IMR-90 (cell line): ENCODE results near the gene LIN37. TPM values are rescaled to one million over a fixed set of nuclear protein-coding genes. Genes with fewer than 3 reads are reported as not detected.

Experiments
- ATAC-seq: fragments of 200-7000 bp; cut with Tn5 transposase; 2 replicates; pipeline ENCODE4 v1.9.1; 2020; ENCODE audit warnings: low read depth, mild to moderate bottlenecking, moderate library complexity
- Bru-seq: library from RNA; stranded (reverse); fragments of 400-500 nt; gene quantifications from one replicate; lab custom pipeline; 2021; lab: Mats Ljungman, UMichigan
- BruChase-seq, 2 experiments: library from RNA; stranded (reverse); fragments of 400-500 nt; gene quantifications; one replicate each; lab custom pipeline; 2021; lab: Mats Ljungman, UMichigan
- BruUV-seq: library from RNA; stranded (reverse); fragments of 400-500 nt; replicated peaks from 2 replicates; lab custom pipeline; 2021; lab: Mats Ljungman, UMichigan
- CTCF ChIA-PET: fragments of 300-600 bp; formaldehyde crosslinking; extraction: SDS; loops from one replicate; lab custom pipeline; 2021; ENCODE audit warnings: antibody characterized with exemption; lab: Yijun Ruan, JAX
- POLR2A ChIA-PET: fragments of 300-600 bp; sonication (Branson Sonifier 250); formaldehyde crosslinking; loops from one replicate; lab custom pipeline; 2022; ENCODE audit warnings: antibody characterized with exemption; ENCODE audit not compliant: unreplicated experiment; lab: Charles Lee
- DNase-seq: peaks from one replicate; pipeline ENCODE4 v3.0.0; 2013
- H2AFZ ChIP-seq: replicated peaks from 2 replicates; pipeline ENCODE3; 2013; ENCODE audit warnings: low read length, mild to moderate bottlenecking; ENCODE audit not compliant: poor library complexity
- H2AK5ac ChIP-seq: 2 replicates; pipeline ENCODE4 v1.6.1; 2013; ENCODE audit warnings: low read depth, low read length, inconsistent platforms
- H2AK9ac ChIP-seq: replicated peaks from 2 replicates; pipeline ENCODE3; 2013; ENCODE audit warnings: mild to moderate bottlenecking, low read depth, low read length, moderate library complexity; ENCODE audit not compliant: poor library complexity
- H2BK120ac ChIP-seq: 2 replicates; pipeline ENCODE4 v1.6.1; 2013; ENCODE audit warnings: low read depth, low read length, inconsistent platforms
- H2BK15ac ChIP-seq: 3 replicates; pipeline ENCODE4 v1.6.1; 2013; ENCODE audit warnings: low read depth, low read length, inconsistent platforms
- H2BK20ac ChIP-seq: 2 replicates; pipeline ENCODE4 v1.6.1; 2013; ENCODE audit warnings: low read depth, mild to moderate bottlenecking, inconsistent platforms, low read length, moderate library complexity
- H2BK5ac ChIP-seq: 2 replicates; pipeline ENCODE4 v1.6.1; 2013; ENCODE audit warnings: mild to moderate bottlenecking, low read depth, low read length, inconsistent platforms; ENCODE audit not compliant: poor library complexity, severe bottlenecking
- H3K14ac ChIP-seq: replicated peaks from 2 replicates; pipeline ENCODE4 v1.6.1; 2013; ENCODE audit warnings: low read depth, low read length, inconsistent platforms
- H3K18ac ChIP-seq: 2 replicates; pipeline ENCODE4 v1.6.1; 2013; ENCODE audit warnings: low read depth, low read length, control low read depth
- H3K23ac ChIP-seq: 2 replicates; pipeline ENCODE4 v1.6.1; 2013; ENCODE audit warnings: low read depth, low read length, inconsistent platforms
- H3K27ac ChIP-seq: 2 replicates; pipeline ENCODE4 v1.5.1; 2013; ENCODE audit warnings: mild to moderate bottlenecking, control low read depth, low read length; ENCODE audit not compliant: insufficient read depth
- H3K27me3 ChIP-seq: 2 replicates; pipeline ENCODE4 v1.6.1; 2013; ENCODE audit warnings: low read length; ENCODE audit not compliant: control insufficient read depth, insufficient read depth
- H3K36me3 ChIP-seq: 2 replicates; pipeline ENCODE4 v1.6.1; 2013; ENCODE audit warnings: low read length, mixed read lengths; ENCODE audit not compliant: control insufficient read depth, insufficient read depth
- H3K4ac ChIP-seq: 2 replicates; pipeline ENCODE4 v1.6.1; 2013; ENCODE audit warnings: low read depth, low read length, inconsistent platforms
- H3K4me1 ChIP-seq: 2 replicates; pipeline ENCODE4 v1.6.1; 2013; ENCODE audit warnings: low read length, mixed read lengths; ENCODE audit not compliant: control insufficient read depth, insufficient read depth
- H3K4me2 ChIP-seq: 2 replicates; pipeline ENCODE4 v1.6.1; 2013; ENCODE audit warnings: low read depth, mild to moderate bottlenecking, control low read depth, low read length, moderate library complexity
- H3K4me3 ChIP-seq: 2 replicates; pipeline ENCODE4 v1.5.1; 2013; ENCODE audit warnings: low read depth, mild to moderate bottlenecking, control low read depth, low read length, moderate library complexity; ENCODE audit not compliant: insufficient read depth
- H3K56ac ChIP-seq: 2 replicates; pipeline ENCODE4 v1.6.1; 2013; ENCODE audit warnings: low read length, inconsistent platforms; ENCODE audit not compliant: insufficient read depth; ENCODE audit errors: extremely low read depth
- H3K79me1 ChIP-seq, 2 experiments: 2 replicates each; pipeline ENCODE4 v1.6.1; 2013; ENCODE audit warnings: low read length in 2 of 2, inconsistent platforms in 1 of 2, low read depth in 1 of 2
- H3K9ac ChIP-seq: 2 replicates; pipeline ENCODE4 v1.6.1; 2013; ENCODE audit warnings: low read depth, low read length, control low read depth
- H3K9me1 ChIP-seq: 2 replicates; pipeline ENCODE4 v1.6.1; 2013; ENCODE audit warnings: low read length, inconsistent platforms; ENCODE audit not compliant: insufficient read depth
- H3K9me3 ChIP-seq: 2 replicates; pipeline ENCODE4 v1.6.1; 2013; ENCODE audit warnings: low read length; ENCODE audit not compliant: control insufficient read depth, insufficient read depth
- H4K20me1 ChIP-seq: 2 replicates; pipeline ENCODE4 v1.6.1; 2013; ENCODE audit warnings: low read length, inconsistent platforms; ENCODE audit not compliant: insufficient read depth
- H4K5ac ChIP-seq: 2 replicates; pipeline ENCODE4 v1.6.1; 2013; ENCODE audit warnings: mild to moderate bottlenecking, low read depth, low read length, control low read depth
- H4K8ac ChIP-seq, 2 experiments: 2 replicates each; pipeline ENCODE4 v1.6.1; 2013; ENCODE audit warnings: low read depth in 2 of 2, low read length in 2 of 2, control low read depth in 1 of 2, inconsistent platforms in 1 of 2
- H4K91ac ChIP-seq: 2 replicates; pipeline ENCODE4 v1.6.1; 2013; ENCODE audit warnings: low read depth, low read length, inconsistent platforms; ENCODE audit not compliant: insufficient read depth
- BHLHE40 ChIP-seq: fragments of 150-350 bp; IDR thresholded peaks from 2 replicates; pipeline ENCODE4 v1.6.1; 2016; ENCODE audit warnings: mild to moderate bottlenecking, low read depth, low read length
- CHD1 ChIP-seq: IDR thresholded peaks from 2 replicates; pipeline ENCODE4 v1.6.1; 2012; ENCODE audit warnings: low read depth, low read length, improper control_type of control experiment
- FOS ChIP-seq: fragments of 150-350 bp; IDR thresholded peaks from 2 replicates; pipeline ENCODE4 v1.6.1; 2016; ENCODE audit warnings: low read depth, low read length
- MAFK ChIP-seq: IDR thresholded peaks from 2 replicates; pipeline ENCODE4 v1.6.1; 2012; ENCODE audit warnings: low read depth, low read length, improper control_type of control experiment
- MXI1 ChIP-seq: IDR thresholded peaks from 2 replicates; pipeline ENCODE4 v1.6.1; 2012; ENCODE audit warnings: low read depth, mild to moderate bottlenecking, low read length, moderate library complexity, borderline replicate concordance
- NFE2L2 ChIP-seq: fragments of 150-350 bp; IDR thresholded peaks from 2 replicates; pipeline ENCODE4 v1.6.1; 2016; ENCODE audit warnings: low read depth, mild to moderate bottlenecking, low read length
- POLR2A ChIP-seq: IDR thresholded peaks from 2 replicates; pipeline ENCODE4 v1.6.1; 2012; ENCODE audit warnings: mild to moderate bottlenecking, low read depth, low read length
- RCOR1 ChIP-seq: IDR thresholded peaks from 2 replicates; pipeline ENCODE4 v1.6.1; 2012; ENCODE audit warnings: mild to moderate bottlenecking, low read length, improper control_type of control experiment; ENCODE audit not compliant: insufficient replicate concordance
- RFX5 ChIP-seq: IDR thresholded peaks from 2 replicates; pipeline ENCODE4 v1.8.0; 2012; ENCODE audit warnings: low read depth, mild to moderate bottlenecking, low read length, moderate library complexity
- SMC3 ChIP-seq: fragments of 150-350 bp; IDR thresholded peaks from 2 replicates; pipeline ENCODE4 v1.6.1; 2016; ENCODE audit warnings: low read depth, mild to moderate bottlenecking, antibody characterized with exemption, low read length, moderate library complexity
- USF2 ChIP-seq: fragments of 150-350 bp; IDR thresholded peaks from 2 replicates; pipeline ENCODE4 v1.6.1; 2017; ENCODE audit warnings: mild to moderate bottlenecking, antibody characterized with exemption, low read length, low read depth
- WGBS, 2 experiments: methylation state at CpG; one replicate each; pipeline versions ENCODE4 v1.1.5 to v1.1.7; 2013; ENCODE audit warnings: missing lambda C conversion rate in 2 of 2; ENCODE audit not compliant: insufficient read length in 1 of 2; ENCODE audit errors: extremely low coverage in 2 of 2; 5-methylcytosine and 5-hydroxymethylcytosine counted together
- dilution Hi-C: fragments of 300-500 bp; cut with HindIII; formaldehyde crosslinking; loops from one replicate; pipeline ENCODE4 v1.14.3; 2018; ENCODE audit warnings: low sequenced_read_pairs; ENCODE audit not compliant: unreplicated experiment
- in situ Hi-C: fragments of 300-500 bp; cut with MboI; formaldehyde crosslinking; loops from 3 replicates; pipeline ENCODE4 v1.14.3; 2019; ENCODE audit warnings: low sequenced_read_pairs, inconsistent platforms, mixed read lengths
- intact Hi-C: fragments of 100-400 bp; cut with micrococcal nuclease; formaldehyde crosslinking; loops from 2 replicates; pipeline ENCODE4 v1.10.0; 2022
- long read RNA-seq: library from polyadenylated mRNA; unstranded; transcript quantifications from one replicate; pipeline ENCODE4 v2.0.0, GENCODE V29; 2021; ENCODE audit not compliant: unreplicated experiment
- polyA plus RNA-seq, 3 experiments: library from polyadenylated mRNA; depleted of rRNA; stranded (reverse); fragments of >200 nt; gene quantifications; 2 replicates each; pipeline ENCODE4 v1.2.3, GENCODE V29; 2012; ENCODE audit warnings: low replicate concordance in 1 of 3
- total RNA-seq: library from RNA; depleted of rRNA; stranded (reverse); fragments of >200 nt; gene quantifications from 2 replicates; pipeline ENCODE4 v1.2.3, GENCODE V29; 2012; rRNA removed
- TF ChIP-seq, protein P1 (sequence below): fragments of 150-350 bp; IDR thresholded peaks from 2 replicates; pipeline ENCODE4 v1.6.1; 2016; ENCODE audit warnings: low read depth, mild to moderate bottlenecking, low read length, moderate library complexity, borderline replicate concordance

LIN37 gene, protein sequence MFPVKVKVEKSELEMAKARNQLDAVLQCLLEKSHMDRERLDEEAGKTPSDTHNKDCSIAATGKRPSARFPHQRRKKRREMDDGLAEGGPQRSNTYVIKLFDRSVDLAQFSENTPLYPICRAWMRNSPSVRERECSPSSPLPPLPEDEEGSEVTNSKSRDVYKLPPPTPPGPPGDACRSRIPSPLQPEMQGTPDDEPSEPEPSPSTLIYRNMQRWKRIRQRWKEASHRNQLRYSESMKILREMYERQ
- total RNA-seq, result 12.7 and 12.8 TPM in 2 replicates
- polyA plus RNA-seq (2012; rRNA removed), result 17.2 and 23.1 TPM in 2 replicates
- polyA plus RNA-seq (2012; cell fraction: cytosol; rRNA removed), result 23.5 and 32.0 TPM in 2 replicates
- 62.1 and 105 TPM in 2 replicates for polyA plus RNA-seq (2012; cell fraction: nucleus; rRNA removed; ENCODE audit: low replicate concordance)
- percentile 61 among the genes with signal in this experiment for Bru-seq, nascent RNA
- percentile 83 among the genes with signal in this experiment for BruChase-seq, experiment 1, labeled RNA remaining after a 6-hour chase
- percentile 71 among the genes with signal in this experiment for BruChase-seq, experiment 2, labeled RNA remaining after a 2-hour chase
- long read RNA-seq, partial matches to known transcripts, result 1 of 3 reads
- long read RNA-seq, other reads (novel, unspliced or antisense), result 1 of 3 reads

- no peaks in the 10 kb centered on the region for H3K9me3 ChIP-seq
- H2BK20ac ChIP-seq, result no peak within 1 kb of the TSS
- no peaks in the 10 kb centered on the region for H3K27me3 ChIP-seq
- peak within 1 kb of the TSS; percentile 52; the same call in 1 of the 2 replicates for H3K56ac ChIP-seq
- peak within 1 kb of the TSS; percentile 81 for H4K91ac ChIP-seq
- ChIA-PET POLR2A (interaction anchor here (0.9 kb wide), 1 partner anchor 8 kb away, joined by 4 read pairs; the partner anchor contains the start of gene HSPB6), CTCF (interaction anchor here (0.8 to 1.2 kb wide), 2 partner anchors 71 to 183 kb away, joined by 3 read pairs; no protein-coding TSS in a partner anchor)
- peak within 1 kb of the TSS; percentile 81 for H3K9ac ChIP-seq
- H3K4me2 ChIP-seq, result peak within 1 kb of the TSS; percentile 82
- peaks cover 7% of the 10 kb centered on the region; the same call in 1 of the 2 replicates for H3K9me1 ChIP-seq
- H2AK5ac ChIP-seq, result peak within 1 kb of the TSS; percentile 91
- peak within 1 kb of the TSS; percentile 41 for H4K5ac ChIP-seq
- H2BK5ac ChIP-seq, result peak within 1 kb of the TSS; percentile 65
- peaks cover 12% of the 10 kb centered on the region; the same call in 1 of the 2 replicates for H3K36me3 ChIP-seq
- peak within 1 kb of the TSS; percentile 94 for H2AK9ac ChIP-seq
- H3K4me1 ChIP-seq, result peaks cover 3% of the 10 kb centered on the region; the same call in 1 of the 2 replicates
- peak within 1 kb of the TSS; percentile 94 for H2AFZ ChIP-seq
- H3K18ac ChIP-seq, result no peak within 1 kb of the TSS
- H3K4me3 ChIP-seq, result peak within 1 kb of the TSS; percentile 71
- BruUV-seq, result no TSS peak
- peaks cover 5 to 63% of the 10 kb centered on the region in 2 experiments; a peak in 3 of 4 replicates for H3K79me1 ChIP-seq
- intact Hi-C loops, result no loop called here
- ATAC-seq (peak; percentile 81), DNase-seq (peak; percentile 99)
- WGBS, 2 experiments, result 4% methylated on average over 5 of the region's 45 CpGs; no CpG with 5 or more reads in 1 of the 2 experiments
- H3K4ac ChIP-seq, result peak within 1 kb of the TSS; percentile 91
- H2BK15ac ChIP-seq, result no peak within 1 kb of the TSS
- in situ Hi-C loops, result no loop called here
- 0 out of 2 replicates have a peak within 1 kb of the TSS, but pooled peaks have one; percentile 22 for H2BK120ac ChIP-seq
- peak within 1 kb of the TSS; percentile 60 to 94 for H4K8ac ChIP-seq
- H3K23ac ChIP-seq, result peak within 1 kb of the TSS; percentile 94
- peak within 1 kb of the TSS; percentile 68 for H3K27ac ChIP-seq
- dilution Hi-C loops, result no loop called here
- H3K14ac ChIP-seq, result peak within 1 kb of the TSS; percentile 93
- no peaks in the 10 kb centered on the region for H4K20me1 ChIP-seq
- TF ChIP-seq FOS (peak; percentile 45; the same call in 1 of the 2 replicates), MXI1 (peak; percentile 55; the same call in 1 of the 2 replicates), SMC3 (no peak), CHD1 (no peak), RCOR1 (no peak), USF2 (no peak), MAFK (no peak), BHLHE40 (no peak), NFE2L2 (no peak), POLR2A (peak; percentile 93), RFX5 (no peak)
- TF ChIP-seq, protein P1, sequence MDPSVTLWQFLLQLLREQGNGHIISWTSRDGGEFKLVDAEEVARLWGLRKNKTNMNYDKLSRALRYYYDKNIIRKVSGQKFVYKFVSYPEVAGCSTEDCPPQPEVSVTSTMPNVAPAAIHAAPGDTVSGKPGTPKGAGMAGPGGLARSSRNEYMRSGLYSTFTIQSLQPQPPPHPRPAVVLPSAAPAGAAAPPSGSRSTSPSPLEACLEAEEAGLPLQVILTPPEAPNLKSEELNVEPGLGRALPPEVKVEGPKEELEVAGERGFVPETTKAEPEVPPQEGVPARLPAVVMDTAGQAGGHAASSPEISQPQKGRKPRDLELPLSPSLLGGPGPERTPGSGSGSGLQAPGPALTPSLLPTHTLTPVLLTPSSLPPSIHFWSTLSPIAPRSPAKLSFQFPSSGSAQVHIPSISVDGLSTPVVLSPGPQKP, result no peak
These were observed at the start of gene LIN37 for GRCh38 chr19:35748106-35749020. TSS of gene LIN37 (plus strand) at chr19:35748576. CDS start at chr19:35748725, 149 bp downstream.
